ENCODE measurements around the gene MBD5.
"Not testable (repeated sequence)": the region's sequence is repeated elsewhere in the genome, so short reads cannot be mapped to it uniquely, and the experiment has no call there.

The MBD5 gene

GRCh38 chr2:148526509-148527346 is 505.8 kb downstream of the MBD5 start:
- no peak for DNase-seq

DNA sequence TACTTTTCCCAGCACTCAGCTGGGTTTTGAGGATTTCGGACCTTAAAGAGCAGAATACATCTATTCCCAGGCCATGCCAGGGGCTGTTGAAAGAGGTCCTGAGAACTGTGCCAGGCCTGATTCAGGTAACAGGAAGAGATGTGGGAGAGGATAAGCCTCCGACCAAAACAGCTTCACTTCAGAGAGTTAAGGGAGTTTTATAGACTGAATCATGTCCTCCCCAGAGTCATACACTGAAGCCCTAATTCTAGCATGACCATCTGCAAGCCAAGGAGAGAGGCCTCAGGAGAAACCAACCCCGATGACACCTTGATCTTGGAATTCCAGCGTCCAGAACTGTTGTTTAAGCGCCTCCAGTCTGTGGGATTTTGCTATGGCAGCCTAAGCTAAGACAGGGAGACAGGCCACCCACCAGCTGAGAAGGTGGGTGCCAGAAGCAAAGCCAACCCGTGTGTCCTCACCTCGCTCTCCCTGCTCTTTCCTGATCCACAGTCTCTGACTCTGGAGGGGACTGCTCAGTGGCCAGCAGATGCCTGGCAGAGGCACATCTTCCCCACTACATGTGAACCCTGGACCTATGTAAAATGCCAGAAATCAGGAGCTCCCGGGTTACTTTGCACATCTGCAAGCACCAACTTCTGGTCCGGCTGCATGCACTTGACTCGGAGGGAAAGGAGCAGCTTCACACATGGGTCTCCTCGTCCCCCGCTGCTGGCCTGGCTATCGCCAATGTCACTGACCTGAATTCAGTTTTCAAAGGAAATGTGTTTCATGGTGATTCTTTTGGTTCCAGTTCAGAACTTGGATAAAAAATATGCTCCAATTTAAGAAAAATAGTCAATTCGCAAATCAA is 506.8 kb downstream of the MBD5 start:
- peak; percentile 21 for DNase-seq

GRCh38 chr2:148528356-148529064 is 507.6 kb downstream of the MBD5 start:
- DNase-seq, result peak; percentile 69

DNA sequence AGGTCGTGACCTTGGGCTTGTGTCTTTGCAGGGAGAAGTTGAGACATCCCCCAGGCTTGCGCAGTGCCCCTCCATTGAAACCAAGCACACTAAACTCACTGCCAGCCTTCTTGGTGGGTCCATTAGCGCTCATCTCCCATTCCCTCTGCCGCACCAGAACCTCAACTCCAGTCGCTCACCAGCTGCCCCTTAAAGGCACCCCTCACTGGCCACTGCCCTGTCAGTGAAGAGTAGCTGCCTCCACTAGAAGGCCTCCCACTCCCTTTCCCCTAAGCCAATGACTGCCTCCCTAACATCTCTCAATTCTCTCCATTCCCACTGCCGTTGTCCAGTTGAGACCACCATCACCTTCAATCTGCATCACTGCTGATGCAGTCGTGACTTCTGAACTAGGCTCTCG is 508.9 kb downstream of the MBD5 start:
- no peak for DNase-seq

GRCh38 chr2:148530350-148530749 is 509.5 kb downstream of the MBD5 start:
- no peak for DNase-seq

GRCh38 chr2:148531235-148531634 is 510.3 kb downstream of the MBD5 start:
- DNase-seq, result no peak

DNA sequence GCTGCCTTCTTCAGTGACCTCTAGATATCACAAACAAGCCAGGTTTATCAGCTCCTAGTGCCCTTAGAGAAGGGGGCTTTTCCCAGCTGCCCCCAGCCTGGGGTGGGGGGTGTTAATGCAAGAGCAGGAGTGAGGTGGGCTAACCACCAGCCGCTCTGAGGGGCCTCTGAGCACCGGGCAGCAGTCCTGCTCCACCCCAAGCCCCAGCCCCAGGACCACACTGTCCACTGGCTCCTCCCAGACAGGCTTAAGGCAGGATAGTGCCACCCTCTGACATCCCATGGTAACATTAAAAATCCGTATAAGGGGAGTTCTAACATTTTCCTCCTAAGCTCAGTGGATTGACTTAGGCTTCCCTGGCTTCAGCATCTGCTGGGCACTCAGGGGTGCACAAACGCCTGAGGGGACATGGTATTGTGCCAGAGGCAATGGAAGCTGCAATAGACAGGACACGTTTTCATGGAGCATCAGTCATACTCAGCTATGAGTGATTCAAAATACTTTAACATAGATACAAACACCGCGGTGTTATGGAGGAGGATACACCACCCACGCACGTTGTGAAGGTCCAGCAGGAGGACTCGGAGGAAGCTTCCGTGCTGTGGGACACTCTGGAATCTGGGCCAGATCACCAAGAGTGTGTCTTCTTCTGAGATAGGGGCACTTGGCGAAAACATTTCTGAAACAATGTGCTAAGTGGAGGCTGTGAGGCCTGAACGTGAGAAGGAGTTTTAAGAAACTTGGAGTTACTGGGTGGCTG is 511.0 kb downstream of the MBD5 start:
- DNase-seq, result no peak

GRCh38 chr2:148533004-148533403 is 512.1 kb downstream of the MBD5 start:
- no peak for DNase-seq

GRCh38 chr2:148533685-148534084 is 512.8 kb downstream of the MBD5 start:
- no peak for DNase-seq

DNA sequence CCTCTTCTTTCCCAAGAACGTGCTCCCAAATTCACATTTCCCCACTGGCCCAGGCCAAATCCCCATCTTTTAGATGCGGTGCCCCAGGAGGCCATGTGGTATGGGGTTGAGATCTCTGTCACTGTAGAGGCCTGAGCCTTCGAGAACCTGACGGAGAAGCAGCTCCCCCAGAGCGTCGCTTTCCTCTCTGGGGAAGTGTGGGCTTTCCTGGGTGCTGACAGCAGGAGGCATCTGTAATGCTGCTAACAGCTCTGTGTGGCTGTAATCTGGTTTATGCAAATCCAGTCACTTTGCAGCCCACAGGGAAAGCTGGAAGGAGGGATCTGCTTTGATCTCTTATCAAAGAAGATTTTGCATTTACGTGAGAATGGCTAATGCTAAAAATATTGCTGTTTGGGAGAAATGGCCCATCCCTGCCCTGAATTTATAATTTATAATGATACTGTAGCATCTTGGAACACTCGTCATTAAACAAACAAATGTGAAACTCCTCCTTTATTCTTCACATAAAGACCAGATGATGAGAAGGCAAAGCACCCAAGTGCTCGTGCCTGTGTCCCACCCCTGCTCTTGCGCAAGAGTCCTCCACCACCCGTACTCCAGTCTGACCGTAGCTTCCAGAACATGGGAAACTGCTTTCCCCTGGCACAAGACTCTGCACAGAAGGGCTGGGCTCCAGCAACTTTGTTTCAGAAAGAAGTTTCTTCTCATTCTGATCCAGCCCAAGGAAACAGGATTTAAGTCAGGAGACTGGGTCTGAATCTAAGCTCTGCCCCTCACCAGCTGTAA is 513.7 kb downstream of the MBD5 start:
- no peak for DNase-seq

GRCh38 chr2:148538375-148538774 is 517.5 kb downstream of the MBD5 start:
- no peak for DNase-seq

DNA sequence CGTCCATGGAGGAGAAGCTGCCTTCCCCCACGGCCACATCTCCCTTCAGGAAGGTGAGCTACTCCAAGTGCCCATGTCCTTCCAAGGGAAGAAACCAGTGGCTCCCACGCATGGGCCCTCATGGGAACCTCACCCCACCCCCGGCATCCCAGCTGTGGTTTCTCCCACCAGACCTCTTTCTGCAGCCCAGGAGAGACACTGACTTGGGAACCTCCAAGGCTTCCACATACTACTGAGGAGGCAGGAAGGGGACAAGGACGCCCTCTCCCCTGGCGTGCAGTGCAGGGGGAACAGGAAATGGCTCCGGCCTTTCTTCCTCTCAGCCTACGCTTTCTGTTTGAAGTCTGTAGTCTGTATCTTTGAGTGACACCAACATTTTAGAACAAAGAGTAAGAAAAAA is 519.1 kb downstream of the MBD5 start:
- DNase-seq, result no peak

DNA sequence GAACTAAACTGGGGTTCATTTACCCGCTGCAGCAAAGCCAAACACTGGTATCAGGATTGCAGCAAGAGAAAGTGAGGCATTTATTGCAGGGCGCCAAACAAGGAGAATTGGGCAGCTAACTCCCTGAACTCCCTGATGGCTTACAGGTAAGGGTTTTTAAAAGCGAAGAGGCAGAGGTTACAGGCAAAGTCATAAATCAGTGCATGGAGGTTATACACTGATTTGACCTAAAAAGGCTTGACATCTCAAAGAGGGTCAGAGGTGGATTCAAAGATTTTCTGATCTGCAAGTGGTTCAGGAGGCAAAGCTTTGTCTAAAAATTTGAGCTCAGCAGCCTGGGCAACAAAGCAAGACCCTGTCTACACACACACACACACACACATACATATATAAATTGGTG is 520.9 kb downstream of the MBD5 start:
- DNase-seq, result no peak

DNA sequence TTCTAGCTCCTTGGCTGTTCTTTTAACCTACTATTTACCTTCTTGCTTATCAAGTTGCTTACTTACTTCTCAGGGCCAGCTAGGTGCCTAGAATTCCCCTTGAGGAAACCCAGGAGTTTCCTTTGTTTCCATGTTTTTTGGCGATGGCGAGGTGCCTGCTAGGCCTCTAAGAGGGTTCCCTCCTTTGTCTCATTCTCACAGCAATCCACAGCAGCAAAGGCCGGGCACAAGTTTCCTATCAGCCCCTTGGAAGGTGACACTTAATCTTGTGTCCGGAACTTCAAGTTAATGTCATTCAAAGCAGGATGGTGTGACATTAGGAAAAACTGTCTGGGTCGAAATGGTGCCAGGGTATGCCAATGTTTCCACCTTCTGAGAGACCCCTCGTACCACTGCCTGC is 521.7 kb downstream of the MBD5 start:
- DNase-seq, result no peak

GRCh38 chr2:148543088-148543540 is 522.2 kb downstream of the MBD5 start:
- DNase-seq, result not testable (repeated sequence)

DNA sequence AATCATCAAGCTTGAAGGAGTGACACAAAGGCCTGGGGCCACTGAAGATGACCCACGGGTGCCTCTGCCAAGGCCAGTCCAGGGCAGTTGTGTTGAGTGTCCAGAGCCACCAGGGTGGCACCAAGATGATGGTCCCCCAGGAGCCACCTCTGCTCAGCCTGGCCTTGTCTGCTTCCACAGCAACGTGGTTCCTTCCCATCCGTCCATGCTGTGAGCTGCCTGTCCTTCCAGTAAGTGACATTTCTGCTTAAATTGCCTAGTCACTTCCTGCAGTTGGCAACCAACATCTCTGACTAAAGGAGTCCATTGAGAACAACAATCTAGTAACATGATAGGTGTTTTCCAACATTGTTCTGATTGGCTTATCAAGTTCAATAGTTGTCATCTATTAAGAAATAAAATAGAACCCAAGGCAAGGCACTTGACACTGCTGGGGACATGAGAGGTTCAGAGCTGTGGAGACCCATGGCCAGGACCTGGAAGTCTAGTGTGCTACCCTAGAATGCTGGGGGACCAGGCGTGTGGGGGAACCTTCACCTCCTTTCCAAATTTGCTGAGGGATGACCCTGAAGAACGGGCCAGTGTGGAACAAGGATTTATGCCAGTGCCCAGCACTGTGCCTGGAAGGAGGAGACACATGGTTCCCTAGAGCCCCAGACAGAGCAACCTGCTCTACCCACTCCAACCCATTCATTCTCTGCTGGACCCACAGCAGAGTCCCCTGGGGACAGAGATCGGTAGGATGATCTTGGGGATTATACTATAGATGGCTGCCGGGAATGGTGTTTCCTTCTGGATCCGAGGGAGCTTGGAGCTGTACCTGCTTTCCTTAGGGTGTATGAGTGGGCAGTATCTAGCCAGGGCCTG is 524.7 kb downstream of the MBD5 start:
- DNase-seq, result no peak

DNA sequence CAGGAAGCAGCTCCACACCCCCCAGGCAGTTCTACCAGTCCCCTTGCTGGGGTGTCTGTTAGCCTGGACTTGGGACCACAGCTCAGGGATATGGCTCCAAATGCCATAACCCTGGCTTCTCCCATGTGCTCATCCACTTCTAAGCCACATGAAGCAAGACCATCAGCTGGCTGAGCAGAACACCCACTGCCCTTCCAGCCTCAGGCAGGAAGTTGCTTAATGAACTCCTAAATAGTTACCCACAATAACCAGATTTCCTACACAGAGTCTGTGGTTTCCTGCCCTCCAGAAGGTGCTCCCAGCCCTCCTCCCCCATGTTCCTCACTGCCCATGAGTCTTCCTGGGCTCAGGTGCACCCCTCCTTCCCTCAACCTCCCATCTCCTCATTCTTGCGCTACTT is 525.4 kb downstream of the MBD5 start:
- DNase-seq, result no peak

GRCh38 chr2:148548716-148549400 is 528.0 kb downstream of the MBD5 start:
- no peak for DNase-seq

DNA sequence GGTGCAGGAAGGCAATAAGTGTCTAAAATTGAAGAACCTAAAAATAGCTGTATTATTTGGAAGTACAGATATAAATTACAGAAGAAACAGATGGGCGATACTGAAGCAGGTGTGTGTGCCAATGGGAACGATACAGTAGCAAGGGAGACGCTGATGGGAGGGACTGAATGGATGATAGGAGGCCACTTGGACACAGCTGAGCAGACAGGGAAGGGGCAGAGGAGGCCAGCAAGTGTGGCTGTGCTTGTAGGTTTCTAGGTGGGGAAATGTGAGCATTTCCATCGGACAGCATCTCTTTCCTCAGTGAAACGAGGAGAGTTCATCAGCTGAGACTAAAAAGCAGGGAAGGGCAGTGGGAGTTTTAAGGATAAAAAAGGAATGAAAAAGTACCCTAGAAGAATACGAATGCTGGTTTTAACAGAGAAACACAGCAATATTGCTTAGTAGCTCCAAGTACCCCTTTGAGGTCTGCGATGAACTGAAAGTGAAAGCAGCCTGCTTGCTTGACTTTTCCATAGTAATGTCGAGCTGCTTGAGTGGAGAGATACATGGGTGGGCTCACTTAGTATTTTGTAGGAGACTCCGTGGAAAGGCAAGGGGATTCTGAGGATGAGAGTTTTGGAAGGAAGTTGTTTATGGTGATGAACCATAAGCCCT is 531.9 kb downstream of the MBD5 start:
- DNase-seq, result peak; percentile 43
